GM18519 (cell line): ENCODE data around the gene SPATA31C1.
"Not testable (repeated sequence)": the region's sequence is repeated elsewhere in the genome, so short reads cannot be mapped to it uniquely, and the experiment has no call there.

ENCODE experiments used
- ATAC-seq: cut with Tn5 transposase; IDR thresholded peaks from one replicate; pipeline ENCODE4 v1.9.1; 2021; ENCODE audit warnings: mild to moderate bottlenecking, moderate library complexity; ENCODE audit not compliant: unreplicated experiment, low FRiP score

Gene SPATA31C1

DNA sequence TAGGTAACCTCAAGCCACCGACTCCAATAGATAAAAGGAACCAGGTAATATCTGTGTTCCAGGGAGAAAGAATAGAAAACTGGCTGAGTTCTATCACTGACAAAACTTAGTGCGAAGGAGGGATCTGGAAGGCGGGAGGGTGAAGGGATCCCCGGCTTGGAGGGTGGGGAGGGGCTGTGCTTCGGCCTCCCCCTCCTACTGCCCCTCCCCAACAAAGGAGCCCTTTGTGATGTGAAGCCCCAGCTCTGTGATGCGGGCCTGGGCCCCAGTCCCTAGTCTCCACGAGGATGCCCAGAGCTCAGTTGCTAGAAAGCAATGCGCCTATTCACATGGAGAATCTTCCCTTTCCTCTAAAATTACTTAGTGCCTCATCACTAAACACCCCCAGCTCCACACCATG lies at the start of gene SPATA31C1:
Gene SPATA31C1 (plus strand): TSS at position 301 of the 400 bp plus-strand sequence.
- not testable (repeated sequence) for ATAC-seq

DNA sequence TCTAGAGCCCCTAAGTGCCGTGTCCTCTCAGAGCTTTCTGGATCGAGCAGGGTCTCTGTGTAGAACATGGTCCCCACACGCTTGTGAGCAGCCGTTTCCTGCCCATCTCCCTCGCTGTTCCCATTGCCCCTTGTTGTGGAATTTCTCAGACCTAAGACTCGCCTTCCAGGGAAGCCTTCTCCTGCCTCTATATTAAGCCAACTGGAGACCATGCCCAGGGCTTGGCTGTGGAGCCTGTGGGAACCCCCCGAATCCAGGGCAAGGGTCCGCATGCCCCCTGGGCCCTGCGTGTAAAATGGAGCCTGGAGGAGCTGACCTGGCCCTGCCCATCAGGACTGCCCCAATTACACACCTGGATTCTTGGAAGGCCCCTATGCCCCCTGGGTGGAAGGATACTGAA lies 49.6 kb upstream of the SPATA31C1 start:
- no peak for ATAC-seq

DNA sequence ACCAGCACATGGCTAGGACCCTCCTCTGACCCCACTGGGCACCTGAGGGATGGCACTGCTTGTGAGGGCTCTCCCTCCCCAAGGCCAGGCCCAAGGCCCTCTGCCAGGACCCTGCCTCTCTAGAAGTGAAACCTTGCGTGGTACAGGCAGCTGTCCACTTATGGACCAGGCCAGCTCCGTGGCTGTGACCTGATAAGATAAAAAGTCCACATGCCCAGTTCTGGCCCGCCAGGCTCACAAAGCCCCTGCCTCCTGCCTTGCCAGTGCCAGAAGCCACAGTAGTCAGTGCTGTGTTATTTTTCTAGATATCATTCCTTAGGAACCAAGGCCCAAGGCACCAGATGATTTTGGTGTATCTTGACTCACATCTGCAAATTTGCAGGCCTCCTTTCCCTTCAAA lies 49.1 kb upstream of the SPATA31C1 start:
- ATAC-seq, result no peak

DNA sequence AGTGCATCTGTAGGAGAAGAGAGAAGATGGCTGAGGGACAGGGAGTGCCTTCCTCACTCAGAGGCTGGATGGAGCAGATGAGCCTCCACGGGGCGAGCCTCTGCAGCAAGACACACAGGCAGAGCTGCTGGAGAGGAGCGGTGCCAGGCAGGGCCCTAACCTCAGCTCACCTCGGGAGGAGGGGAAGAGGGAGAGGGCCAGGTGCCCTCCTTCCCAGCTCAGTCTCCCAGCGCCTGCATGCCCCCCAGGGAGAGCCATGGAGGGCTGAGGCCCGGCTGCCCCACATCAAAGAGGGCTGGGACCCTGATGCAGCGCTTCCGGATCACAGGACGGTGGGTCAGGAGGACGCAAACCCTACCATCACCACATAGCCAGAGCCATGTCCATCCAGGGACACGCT lies 48.7 kb upstream of the SPATA31C1 start:
- no peak for ATAC-seq

DNA sequence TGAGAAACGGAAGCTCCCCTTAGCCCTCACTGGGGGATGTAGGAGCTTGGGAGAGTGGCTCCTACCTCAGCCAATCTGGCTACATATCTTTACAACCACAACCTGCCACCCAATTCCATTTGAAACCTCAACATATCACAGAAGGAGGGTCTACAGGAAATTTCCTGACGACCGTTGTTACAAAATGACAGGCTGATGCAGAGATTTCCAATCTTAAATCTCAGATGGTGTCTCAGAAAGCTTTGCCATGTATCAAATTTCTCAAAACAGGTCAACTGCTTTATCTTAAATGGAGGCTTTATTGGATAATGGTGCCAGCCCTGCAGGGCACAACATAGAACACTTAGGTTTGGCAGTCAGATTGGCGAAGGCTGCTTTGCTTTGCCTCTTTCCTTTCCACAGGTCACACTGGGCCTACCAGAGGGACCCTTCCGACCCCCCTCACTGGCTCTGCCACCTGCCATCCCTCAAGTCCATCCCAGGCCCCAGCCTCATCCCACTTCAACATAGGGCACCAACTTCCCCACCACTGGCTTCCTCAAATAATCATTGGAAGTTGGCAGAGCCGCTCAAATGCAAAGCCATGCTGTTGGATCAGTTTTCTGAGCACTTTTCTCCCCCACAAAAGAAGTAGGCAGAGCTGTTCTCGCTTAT lies 46.2 kb upstream of the SPATA31C1 start:
- no peak for ATAC-seq

DNA sequence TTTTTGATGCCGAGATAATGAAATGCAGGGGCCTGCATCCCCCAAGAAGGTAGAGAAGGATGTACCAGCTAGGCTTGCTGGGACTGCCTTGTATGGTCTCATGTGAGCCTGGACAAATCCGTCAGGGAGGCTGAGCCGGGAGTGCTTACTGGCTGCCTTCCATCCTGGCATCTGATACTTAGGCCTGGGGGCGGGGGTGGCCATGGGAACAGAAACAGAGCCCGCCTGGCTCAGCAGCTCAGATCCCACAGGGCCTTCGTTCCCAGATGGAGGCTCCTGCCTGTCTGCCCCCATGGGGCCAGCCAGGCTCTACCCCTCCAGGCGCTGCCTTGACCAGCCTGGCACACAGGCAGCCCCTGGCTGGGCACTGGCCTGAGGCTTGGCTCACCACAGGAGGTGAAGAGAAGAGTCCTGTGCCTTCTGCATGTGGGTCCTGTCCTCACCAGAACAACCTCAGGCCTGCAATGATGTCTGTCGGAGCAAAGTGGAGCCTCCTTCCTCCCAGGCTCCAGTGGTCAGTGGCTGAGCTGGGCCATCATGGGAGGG lies 45.6 kb upstream of the SPATA31C1 start:
- no peak for ATAC-seq

DNA sequence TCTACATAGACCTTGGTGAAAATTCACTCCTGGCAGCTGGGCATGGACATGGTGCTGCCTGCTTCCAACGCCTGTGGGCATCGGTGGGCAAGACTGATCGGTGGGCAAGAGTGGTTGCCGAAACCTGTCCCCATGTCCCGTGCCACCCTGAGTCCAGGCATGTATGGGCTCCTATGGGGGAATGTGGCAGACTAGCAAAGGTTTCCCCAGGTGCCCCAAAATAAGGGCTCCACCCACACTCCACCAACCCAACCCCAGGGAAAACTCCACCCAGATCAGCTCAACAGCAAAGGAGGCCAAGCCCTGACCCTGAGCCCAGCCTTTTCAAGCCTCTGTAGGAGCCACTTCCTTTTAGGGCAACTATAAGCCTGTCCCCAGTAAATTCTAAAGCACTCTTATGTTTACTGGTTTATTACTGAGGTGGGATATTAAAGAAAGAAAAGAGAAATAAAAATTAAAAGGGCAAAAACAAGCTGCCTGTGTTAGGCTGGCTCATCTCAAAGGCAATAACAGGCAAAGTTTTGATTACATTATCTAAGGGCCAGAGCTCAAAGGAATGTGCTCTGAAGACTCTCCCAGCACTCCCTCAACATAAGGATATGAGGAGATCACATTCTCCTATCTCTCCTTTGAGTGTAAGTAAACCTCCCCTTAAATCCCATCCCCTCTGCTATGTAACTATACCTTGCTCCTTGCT lies 44.0 kb upstream of the SPATA31C1 start:
- ATAC-seq, result no peak

DNA sequence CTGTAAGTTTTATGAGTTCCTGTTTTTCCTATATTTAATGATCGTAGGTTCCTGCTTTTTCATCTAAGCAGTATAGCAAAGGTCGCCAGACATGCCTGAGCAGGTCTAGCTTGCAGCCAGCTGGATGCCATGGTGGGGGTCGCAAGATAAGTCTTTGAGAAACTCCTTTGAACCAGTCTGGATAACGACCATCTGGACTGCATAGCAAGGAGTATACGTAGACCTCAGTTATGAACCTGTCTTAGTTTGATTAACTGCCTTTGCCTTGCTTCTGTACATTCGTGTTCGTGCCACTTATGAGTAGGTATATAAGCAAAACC lies 43.5 kb upstream of the SPATA31C1 start:
- ATAC-seq, result no peak

DNA sequence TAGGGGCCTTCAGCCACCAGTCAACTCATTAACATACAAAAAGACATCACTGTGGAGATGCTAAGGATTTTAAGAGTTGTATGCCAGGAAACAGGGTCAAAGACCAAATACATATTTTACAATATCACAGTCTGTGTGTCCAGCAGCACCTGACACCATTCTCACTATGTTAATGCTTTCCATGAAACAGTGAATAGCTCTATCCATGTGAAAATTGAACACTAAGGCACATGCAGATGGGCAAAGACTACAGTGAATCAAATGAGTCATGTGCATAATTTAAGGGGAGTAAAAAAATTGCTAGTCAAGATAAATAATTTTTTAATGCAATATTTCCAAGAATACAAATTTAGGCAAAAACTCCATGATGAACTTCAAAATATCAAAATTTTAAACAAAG lies 42.7 kb upstream of the SPATA31C1 start:
- no peak for ATAC-seq

DNA sequence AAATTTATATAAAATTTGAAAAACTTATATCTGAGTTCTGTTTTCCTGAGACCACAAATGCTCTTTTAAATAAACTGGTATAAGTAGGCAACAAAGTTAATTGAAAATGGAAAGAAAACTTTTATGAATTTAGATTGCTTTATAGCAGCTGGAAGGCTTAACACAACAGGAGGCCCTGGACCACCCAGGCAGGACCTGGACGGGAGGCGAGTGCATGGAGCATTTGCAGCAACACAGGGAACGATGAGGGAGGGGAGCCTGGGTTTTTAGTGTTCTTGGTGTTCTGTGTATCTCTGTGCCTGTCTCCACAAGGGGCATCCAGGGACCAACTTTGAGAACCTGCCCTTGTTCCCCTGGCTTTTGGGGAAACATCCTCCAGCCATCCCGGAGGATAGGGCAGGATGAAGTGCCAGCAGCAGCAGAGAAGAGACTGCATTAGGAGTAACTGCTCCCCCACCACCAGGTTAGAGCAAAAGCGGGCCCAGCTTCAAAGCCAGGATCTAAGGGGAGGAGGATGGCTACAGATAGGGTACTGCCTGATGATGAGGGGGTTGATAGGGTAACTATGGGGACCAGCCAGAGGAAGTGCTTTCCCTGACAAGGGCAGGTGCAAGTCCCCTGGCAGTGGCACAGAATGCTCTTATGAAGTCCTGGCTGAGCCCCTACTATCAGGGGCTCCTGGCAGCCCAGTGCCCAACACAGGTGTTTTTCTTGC lies 41.8 kb upstream of the SPATA31C1 start:
- ATAC-seq, result no peak

DNA sequence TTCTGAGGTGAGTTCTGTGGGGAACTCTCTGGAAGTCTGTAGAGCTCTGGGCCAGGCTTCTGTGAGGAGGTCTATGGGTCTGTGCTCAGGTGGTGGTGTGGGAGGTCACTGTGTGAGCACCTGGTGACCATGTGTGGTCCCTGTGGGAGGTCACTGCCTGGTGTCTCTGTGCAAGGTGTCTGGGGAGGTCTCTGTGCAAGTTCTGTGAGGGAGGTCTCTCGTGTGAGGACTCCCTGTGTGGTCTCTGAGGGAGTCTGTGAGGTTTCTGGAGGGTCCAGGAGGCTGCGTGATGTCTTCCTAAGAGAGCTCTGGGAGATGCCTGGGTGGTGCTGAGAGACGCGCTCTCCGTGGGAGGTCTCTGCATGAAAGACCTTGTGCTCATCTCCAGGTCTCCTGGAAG lies 41.1 kb upstream of the SPATA31C1 start:
- ATAC-seq, result no peak

DNA sequence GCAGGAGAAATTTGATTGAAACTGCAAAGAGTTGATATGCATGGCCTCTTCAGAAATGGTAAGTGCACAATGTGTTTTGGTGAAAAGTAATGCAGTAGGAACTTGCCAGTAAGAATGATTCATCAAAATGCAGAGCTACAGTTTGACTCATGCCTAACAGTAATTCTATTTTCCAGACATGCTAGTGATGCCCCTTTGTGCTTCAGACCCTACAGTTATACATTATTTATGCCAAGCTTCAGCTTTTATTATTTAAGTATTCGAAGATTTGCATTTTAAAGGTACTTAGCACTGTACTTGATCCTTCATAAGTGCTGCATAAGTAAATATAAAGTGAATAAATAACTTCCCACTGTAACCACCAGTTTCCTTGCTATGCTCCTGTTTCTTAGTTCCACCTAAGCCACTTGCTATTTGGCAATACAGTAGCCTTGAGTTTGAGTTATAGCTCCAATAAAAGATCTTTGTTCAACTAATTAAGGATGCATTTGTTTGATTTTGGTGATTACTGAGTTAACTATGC lies 38.7 kb upstream of the SPATA31C1 start:
- ATAC-seq, result no peak

DNA sequence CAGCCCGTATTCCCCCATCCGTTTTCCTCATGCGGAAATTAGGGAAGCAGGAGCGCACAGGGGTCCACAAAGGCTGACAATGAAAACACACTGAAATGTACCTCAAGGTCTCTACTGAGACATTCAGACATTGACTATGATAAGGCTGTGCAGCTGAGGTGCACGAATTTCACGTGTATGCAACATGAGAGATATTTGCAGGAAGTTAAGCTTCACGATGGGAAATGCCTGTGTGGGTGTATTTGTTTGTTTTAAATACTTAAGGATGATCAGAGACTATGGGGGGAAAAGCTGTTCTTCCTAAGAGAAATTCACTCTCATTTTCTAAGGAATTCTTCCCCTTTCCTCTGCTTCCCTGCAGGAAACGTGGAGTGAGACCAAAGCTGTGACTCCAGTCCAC lies 37.6 kb upstream of the SPATA31C1 start:
- no peak for ATAC-seq

DNA sequence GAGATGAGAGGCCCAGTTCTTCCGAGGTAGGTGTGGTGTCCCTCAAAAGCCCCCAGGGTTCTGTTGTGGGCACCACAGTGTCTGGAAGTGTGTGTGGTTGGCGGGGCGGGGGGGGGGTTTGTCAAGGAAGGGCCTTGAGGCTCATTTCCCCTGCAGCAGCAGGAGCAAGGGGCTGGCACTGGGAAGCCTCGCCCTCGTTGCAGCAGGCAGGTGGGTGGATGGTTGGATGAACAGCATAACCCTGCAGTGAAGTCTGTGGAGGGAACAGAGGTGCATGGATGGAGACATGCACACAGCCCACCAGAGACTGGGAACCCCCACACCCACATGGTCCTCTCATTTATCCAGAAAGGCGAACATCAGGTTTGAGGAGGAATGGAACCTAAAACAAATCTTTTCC lies 37.1 kb upstream of the SPATA31C1 start:
- ATAC-seq, result no peak

DNA sequence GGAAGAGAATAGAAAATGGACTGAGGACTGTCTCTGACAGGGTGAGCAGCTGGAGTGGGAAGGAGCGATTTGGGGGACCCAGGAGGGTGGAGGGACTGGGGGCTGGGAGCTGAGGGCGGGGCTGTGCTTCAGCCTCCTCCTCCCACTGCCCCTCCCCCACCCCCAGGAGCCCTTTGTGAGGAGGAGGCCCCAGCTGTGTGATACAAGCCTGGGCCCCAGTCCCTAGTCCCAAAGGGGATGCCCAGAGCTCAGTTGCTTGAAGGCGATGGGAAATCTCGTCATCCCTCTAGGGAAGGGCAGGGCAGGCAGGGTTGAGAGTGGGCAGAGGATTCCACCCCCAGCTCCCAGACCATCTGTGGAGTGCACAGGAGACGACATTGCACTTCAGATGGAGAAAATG lies 35.1 kb upstream of the SPATA31C1 start, which contains the start of gene SPATA31E1:
Gene SPATA31E1 (plus strand): TSS at position 251 of the 400 bp plus-strand sequence. CDS start 15 bp downstream, at position 266.
- no peak for ATAC-seq

DNA sequence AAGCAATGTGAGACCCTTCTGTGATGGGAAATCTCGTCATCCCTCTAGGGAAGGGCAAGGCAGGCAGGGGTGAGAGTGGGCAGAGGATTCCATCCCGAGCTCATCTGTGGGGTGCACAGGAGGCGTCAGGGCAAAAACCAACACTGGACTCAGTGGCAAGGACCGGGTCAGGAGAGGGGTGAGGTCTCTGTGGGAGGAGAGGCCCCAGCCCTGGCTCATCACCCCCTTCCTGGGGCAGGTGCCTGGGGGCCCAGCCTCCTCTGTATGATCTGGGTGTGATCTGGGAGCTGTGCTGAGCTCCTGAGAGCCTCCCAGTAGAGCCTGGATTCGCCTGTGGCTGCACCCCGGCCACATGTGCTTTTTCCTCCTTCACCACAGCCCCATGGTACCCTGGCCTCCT lies 34.5 kb upstream of the SPATA31C1 start:
- ATAC-seq, result no peak

DNA sequence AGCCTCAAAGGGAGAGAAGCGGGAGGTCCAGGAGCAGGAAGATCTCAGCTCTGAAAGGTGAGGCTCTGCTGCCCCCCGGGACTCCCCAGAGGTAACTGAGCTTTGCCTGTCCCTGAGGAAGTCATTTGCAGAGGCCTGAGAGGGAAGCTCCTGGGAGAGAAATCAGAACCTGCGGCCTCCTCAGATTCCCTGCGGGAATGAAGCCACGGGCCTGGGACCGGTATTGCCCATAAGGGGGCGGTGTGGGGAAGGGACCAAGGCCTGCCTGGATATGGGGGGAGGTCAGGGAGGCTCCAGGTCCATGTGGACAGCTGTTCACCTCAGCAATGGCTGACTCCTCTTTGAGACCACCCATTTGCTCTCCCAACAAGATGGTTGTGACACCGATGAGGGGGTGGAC lies 33.8 kb upstream of the SPATA31C1 start:
- no peak for ATAC-seq

DNA sequence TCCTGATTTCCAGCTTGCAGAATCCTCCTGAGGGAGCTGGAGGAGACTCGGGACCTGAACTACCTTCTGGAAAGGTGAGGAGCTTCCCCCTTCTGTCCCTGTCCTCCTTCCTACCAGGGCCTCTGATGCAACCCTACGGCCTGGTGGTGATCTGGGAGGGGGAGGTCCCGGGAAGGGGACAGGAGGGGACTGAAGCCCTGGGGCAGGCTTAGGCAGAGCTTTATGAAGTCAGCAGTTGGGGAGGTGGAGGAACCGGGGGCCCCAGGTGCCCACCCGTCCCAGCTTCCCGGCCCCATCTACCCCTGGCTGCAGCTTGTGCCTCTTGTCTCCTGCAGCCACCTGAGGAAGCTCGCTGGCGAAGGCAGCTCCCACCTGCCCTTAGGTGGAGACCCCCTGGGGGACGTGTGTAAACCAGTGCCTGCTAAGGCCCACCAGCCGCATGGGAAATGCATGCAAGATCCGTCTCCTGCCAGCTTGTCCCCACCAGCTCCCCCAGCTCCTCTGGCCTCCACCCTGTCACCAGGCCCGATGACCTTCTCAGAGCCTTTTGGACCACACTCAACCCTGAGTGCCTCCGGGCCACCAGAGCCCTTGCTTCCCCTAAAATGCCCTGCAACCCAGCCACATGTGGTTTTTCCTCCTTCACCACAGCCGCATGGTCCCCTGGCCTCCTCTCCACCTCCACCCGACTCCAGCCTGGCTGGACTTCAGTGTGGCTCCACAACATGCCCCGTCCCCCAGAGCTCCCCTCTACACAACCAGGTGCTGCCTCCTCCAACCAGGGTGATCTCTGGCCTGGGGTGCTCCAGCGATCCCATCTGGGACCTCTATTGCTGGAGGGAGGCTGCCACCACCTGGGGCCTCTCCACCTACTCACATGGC lies 32.9 kb upstream of the SPATA31C1 start:
- ATAC-seq, result no peak

DNA sequence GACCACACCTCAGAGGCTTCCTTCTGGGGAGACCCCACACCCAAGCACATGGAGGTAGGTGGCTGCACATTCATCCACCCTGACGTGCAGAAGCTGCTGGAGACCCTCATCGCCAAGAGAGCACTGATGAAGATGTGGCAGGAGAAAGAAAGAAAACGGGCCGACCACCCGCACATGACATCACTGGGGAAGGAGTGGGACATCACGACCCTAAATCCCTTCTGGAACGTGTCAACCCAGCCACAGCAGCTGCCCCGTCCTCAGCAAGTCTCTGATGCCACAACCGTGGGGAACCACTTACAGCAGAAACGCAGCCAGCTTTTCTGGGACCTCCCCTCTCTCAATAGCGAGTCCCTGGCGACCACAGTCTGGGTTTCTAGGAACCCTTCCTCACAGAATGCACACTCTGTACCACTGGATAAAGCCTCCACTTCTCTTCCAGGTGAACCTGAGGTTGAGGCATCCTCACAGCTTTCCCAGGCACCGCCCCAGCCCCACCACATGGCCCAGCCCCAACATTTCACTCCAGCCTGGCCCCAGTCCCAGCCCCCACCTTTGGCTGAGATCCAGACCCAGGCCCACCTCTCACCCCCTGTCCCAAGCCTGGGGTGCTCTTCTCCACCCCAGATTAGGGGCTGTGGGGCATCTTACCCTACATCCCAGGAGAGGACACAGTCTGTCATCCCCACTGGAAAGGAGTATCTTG lies 32.1 kb upstream of the SPATA31C1 start:
- ATAC-seq, result no peak
